GM18520 (cell line): ENCODE data around the gene MTX2.
"Not testable (repeated sequence)": the region's sequence is repeated elsewhere in the genome, so short reads cannot be mapped to it uniquely, and the experiment has no call there.

Source experiments
- ATAC-seq: cut with Tn5 transposase; IDR thresholded peaks from one replicate; pipeline ENCODE4 v1.9.1; 2021; ENCODE audit not compliant: unreplicated experiment

MTX2 gene

DNA sequence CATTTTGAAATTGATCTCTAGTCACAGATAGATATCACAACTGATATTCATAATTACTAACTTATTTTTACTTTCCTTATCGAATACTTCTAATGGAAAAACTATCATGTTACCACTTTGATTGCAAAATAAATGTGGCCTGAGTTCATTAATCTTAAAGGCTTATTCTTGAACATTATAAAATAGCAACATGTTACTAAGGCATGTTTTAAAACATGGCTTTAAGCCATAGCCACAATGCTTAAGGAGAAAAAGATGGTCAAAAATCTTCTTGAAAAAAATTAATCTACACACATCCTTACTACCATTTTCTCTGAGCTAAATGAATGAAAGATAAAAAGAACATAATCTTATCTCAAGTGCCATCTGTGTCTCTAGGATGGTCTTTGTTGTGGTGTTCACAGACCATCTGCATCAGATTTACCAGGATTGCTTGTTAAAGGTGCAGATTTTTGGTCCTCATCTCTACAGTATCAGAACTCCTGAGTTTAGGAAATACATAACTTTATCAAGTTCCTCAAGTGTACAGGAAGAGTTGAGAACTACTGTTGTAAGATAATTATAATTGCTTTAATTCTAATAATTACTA, 15.3 kb downstream of the MTX2 start:
- ATAC-seq, result no peak

- ATAC-seq, result no peak
Observed at GRCh38 chr2:176285321-176285720, 16.1 kb downstream of the MTX2 start.

DNA sequence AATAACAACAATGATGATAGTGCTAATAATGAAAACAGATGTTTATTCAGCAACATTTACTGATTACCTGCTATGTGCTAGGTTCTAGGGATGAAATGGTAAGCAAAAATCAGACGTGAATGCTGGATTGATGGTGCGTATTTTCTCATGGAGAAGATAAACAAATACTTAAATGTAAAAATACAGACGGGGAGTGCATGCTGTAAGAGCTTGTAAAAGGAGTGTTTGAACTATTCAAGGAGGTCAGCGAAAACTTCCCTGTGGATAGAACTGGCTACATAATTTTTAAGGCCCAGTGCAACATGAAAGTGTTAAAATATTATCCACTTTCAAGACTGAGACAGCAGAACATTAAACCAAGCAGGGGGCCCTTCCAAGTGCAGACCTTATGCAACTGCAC, 22.1 kb downstream of the MTX2 start:
- ATAC-seq, result no peak

- ATAC-seq, result peak; percentile 73
Observed at GRCh38 chr2:176291809-176292283, 22.6 kb downstream of the MTX2 start.

DNA sequence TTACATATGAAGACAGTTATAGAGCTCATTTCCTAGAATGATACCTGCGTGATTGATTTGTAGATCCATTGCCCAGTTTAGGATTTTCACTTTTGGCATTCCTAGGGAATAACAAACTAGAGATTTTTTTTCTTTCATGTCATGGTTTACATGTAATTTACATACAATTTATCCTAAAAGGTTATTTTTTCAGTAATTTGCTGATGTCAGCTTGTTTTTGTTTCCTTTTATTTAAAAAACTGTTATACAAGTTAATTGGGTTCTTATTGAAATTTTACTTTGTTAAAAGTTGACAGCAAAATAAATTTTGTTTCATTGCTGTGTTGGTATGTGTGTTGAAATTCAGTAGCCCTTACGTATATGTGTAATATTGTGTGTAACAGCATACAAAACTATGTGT, 23.4 kb downstream of the MTX2 start:
- ATAC-seq, result no peak

DNA sequence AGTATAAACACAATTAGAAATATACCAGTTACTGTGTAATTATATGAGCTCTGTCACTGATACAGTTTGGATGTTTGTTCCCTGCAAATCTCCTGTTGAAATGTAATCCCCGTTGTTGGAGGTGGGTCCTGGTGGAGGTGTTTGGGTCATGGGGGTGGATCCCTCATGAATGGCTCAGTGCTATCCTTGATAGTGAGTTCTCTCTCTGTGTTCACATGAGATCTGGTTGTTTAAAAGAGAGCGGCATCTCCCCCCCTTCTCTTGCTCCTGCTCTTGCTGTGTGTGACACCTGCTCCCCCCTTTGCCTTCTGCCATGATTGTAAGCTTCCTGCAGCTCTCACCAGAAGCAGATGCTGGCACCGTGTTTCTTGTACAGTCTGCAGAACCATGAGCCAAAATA, 24.1 kb downstream of the MTX2 start:
- no peak for ATAC-seq

DNA sequence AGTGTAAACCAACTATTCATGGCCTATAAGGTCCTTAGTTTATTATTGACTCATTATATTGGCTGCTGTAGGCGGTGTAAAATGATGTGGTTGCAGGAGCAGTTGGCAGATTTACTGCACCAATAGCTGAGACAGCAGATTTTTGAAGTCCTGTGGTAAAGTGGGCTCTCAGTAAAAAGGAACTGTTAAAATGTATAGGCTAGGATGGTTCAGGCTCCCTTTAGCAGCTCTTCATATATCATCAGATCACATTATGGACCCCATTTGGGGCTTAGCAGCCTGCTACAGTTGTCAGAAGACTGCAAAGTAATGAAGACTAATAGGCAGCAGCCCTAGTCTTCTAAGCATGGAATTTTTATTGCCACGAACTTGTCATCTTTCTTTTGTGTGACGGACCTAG, 27.8 kb downstream of the MTX2 start:
- ATAC-seq, result no peak

DNA sequence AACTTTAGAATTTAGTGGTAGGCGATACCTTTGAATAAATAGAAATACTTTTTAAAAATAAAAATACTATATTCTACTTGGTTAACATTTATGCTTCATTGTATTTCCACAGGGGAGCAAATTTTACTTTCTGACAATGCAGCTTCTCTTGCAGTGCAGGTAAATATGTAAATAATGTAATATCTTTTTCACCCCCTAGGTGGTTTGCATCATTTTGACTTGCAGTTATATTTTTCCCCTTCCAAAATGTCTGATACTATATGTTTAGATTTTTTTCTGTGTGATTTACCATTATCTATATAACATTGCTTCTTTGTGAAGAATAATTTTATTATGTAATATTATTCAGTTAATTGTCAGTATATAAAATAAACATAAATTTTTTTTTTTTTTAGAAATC, 28.5 kb downstream of the MTX2 start:
- no peak for ATAC-seq

DNA sequence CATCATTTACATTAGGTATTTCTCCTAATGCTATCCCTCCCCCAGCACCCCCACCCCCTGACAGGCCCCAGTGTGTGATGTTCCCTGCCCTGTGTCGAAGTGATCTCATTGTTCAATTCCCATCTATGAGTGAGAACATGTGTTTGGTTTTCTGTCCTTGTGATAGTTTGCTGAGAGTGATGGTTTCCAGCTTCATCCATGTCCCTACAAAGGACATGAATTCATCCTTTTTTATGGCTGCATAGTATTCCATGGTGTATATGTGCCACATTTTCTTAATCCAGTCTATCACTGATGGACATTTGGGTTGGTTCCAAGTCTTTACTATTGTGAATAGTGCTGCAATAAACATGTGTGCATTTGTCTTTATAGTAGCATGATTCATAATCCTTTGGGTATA, 36.8 kb downstream of the MTX2 start:
- not testable (repeated sequence) for ATAC-seq

- no peak for ATAC-seq
Observed at GRCh38 chr2:176317199-176317598, 48.0 kb downstream of the MTX2 start.

DNA sequence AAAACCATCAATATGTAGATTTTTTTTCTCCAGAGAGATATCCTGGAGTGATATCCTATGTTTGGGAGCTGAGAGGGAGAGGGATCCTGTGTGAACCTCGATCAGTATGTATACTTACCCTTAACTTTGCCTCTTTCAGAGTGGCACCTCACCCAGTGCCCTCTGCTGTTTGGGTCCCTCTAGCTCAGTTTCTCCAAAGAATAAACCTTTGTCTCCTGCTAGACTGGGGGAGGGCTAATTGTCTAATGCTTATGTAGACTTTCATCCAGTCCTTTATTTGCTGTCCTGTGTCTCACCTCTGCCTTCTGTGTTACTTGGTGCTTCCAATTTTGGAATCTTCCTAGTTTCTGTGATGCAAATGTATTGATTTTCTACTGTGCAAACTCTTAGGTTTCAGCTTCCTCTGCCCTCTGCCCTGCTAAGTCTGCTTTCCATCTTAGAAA, 48.4 kb downstream of the MTX2 start:
- ATAC-seq, result no peak

- no peak for ATAC-seq
Observed at GRCh38 chr2:176321916-176322315, 52.7 kb downstream of the MTX2 start.

GRCh38 chr2:176324862-176325261, 55.6 kb downstream of the MTX2 start:
- no peak for ATAC-seq

GRCh38 chr2:176325732-176326131, 56.5 kb downstream of the MTX2 start:
- no peak for ATAC-seq

- no peak for ATAC-seq
Observed at GRCh38 chr2:176328149-176328548, 58.9 kb downstream of the MTX2 start.

DNA sequence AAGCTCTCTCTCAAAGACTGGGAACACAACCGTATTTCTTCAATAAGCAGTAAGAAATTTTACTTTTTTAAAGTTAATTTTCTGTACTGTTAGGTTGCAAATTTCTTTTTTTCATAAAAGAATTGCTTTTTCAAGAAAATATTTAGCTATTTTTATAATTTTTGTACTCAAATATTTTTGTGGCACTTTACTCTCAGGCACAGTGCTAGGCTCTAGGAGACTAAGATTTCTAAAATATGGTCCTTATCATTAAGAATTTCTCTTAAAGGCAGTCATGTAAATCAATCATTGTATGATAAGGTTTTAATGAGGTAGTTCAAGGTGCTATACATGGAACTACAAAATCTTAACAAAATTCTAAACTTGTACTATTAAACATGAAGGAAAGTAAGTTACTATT, 61.4 kb downstream of the MTX2 start:
- ATAC-seq, result no peak

- ATAC-seq, result no peak
Observed at GRCh38 chr2:176331646-176332045, 62.4 kb downstream of the MTX2 start.

DNA sequence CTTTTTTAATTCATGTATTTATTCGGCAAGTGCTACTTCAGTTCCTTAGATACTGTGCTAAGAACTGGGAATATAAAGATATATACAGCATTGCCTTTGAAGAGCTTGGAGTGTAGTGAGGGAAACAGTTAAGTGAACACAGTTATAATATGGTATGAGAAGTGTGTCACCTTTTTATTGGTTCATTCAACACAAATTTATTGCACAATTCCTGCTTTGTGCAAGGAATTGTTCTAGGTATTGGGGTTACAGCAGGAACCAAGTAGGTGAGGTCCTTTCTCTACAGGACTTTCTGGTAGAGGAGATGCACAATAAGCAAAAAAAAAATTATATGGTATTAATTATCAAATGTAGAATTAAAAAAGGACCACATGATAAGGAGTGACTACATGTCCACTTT, 65.5 kb downstream of the MTX2 start:
- ATAC-seq, result no peak

DNA sequence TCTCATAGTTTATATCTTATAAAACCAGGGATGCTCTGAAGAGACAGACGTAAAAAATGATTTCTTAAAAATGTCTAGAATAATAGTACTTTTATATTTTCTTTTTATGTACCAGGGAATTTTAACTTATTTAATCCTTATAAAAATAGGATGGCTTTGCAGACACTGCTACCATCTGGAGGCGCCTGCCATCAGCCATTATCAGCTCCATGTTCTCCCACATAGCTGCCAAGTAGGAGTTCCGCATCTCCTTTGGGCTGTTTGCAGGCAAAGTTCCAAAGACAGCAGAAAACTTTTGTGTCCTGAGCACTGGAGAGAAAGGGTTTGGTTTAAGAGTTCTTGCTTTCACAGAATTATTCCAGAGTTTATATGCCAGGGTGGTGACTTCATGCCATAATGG, 69.2 kb downstream of the MTX2 start:
- no peak for ATAC-seq

- ATAC-seq, result no peak
Observed at GRCh38 chr2:176339208-176339607, 70.0 kb downstream of the MTX2 start.

- no peak for ATAC-seq
Observed at GRCh38 chr2:176356251-176356650, 87.0 kb downstream of the MTX2 start.

DNA sequence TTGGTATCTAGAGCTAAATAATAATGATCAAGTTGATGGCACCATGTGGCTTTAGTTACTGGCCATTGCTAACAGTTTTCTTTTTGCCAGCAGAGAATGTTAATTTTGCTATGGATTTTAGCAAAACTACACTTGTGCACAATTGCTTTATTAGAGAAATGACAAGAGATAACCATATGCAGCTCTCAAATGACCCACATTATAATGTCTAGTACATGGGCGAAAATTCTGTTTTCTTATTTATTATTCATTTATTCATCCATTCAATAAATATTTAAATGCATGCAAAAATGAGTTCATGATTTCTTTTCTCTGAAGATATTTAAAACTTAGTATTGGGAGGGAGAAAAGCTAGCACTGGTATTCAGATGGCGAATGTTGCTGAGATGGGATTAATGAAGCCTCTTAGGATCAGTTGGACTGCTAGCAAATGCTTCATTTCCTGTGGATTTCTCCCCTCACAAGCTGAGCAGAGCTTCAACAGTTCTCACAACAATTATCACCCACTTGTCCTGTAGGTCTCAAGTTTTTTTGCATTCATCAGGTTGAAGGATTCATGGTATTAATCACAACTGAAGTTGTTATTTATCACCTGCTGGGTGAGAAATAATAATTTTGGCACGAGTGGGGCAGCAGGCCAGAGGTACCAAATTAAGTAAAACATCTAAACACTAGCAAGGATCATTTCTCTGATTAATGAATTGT, 95.2 kb downstream of the MTX2 start:
- no peak for ATAC-seq

GRCh38 chr2:176368349-176368748, 99.1 kb downstream of the MTX2 start:
- no peak for ATAC-seq
